Activated CD4-positive, alpha-beta T cell treated with anti-CD3 and anti-CD28 coated beads for 48 hours (primary cell): ENCODE data around the gene C19orf33.
"Not testable (repeated sequence)": the region's sequence is repeated elsewhere in the genome, so short reads cannot be mapped to it uniquely, and the experiment has no call there.

Source experiments
- DNase-seq: peaks from one replicate; pipeline ENCODE4 v3.0.0-alpha.2; 2020

Gene C19orf33

DNA sequence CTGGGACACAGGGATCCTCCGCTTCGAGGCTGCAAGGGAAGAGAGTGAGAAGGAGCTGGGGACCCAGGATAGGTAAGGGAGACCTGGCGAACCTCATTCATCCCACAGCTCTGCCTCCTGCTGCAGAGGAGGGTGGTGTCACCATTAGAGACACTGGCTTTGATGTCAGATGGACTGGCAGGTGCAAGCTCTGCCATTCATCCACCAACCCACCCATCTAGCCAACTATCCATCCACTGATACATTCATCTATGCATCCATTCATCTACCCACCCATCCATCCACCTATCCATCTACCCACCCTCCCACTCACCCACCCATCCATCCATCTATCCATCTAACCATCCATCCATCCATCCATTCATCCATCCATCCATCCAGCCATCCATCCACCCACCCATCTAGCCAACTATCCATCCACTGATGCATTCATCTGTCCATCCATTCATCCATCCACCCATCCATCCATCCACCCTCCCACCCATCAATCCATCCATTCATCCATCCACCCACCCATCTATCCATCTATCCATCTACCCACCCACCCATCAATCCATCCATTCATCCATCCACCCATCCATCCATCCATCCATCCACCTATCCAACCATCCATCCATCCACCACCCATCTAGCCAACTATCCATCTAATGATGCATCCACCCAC is 5.7 kb downstream of the C19orf33 start:
- DNase-seq: no peak

DNA sequence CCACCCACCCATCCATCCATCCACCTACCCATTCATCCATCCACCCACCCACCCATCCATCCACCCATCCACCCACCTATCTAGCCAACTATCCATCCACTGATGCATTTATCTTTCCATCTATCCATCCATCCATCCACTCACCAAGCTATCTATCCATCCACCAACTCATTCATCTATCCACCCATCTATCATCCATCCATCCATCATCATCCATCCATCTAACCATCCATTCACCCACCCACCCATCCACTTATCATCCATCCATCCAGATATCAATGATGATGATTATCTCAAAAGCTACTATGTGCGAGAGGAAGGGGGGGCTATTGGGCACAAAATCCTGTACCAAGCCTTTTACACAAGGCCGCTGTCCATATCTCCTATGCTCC is 6.2 kb downstream of the C19orf33 start:
- no peak for DNase-seq

GRCh38 chr19:38310986-38311385 is 6.9 kb downstream of the C19orf33 start:
- DNase-seq: no peak

DNA sequence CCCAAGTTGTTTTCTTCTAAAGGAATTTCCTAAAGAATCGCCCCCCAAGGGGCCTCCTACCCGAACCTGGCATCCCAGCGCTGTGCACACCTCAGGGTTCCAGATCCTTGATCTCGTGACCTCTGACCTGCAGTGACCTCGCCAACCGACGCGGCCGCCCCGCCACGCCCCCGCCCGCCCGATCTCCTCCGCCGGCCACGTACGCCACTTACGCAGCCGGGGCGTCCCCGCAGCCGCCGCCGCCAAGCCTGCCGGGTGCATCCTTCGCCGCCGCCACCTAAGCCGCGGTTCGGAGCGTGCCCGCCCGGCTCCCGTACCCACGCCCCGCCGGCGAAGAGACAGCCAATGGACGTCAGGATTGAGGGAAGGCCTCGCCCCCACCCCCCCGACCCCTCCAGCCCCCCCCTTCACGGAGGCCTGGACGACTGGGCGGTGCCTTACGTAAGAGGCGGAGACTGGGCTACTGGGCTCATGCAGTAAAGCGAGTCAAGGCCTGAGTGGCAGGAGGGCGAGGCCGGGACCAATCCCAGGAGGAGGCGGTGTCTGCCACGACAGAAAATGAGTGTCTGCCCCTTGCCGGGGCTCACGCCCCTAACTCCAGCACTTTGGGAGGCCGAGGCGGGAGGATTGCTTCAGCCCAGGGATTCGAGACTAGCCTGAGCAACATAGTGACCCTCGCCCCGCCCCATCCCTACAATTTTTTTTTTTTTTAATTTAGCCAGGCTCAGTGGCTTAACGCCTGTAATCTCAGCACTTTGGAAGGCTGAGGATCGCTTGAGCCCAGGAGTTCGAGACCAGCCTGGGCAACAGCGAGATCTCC is 11.8 kb downstream of the C19orf33 start, which contains the start of gene YIF1B:
TSS of gene YIF1B (minus strand) at position 291 of the 820 bp plus-strand sequence. CDS start at position 261, 30 bp downstream.
- DNase-seq: peak; percentile 97

DNA sequence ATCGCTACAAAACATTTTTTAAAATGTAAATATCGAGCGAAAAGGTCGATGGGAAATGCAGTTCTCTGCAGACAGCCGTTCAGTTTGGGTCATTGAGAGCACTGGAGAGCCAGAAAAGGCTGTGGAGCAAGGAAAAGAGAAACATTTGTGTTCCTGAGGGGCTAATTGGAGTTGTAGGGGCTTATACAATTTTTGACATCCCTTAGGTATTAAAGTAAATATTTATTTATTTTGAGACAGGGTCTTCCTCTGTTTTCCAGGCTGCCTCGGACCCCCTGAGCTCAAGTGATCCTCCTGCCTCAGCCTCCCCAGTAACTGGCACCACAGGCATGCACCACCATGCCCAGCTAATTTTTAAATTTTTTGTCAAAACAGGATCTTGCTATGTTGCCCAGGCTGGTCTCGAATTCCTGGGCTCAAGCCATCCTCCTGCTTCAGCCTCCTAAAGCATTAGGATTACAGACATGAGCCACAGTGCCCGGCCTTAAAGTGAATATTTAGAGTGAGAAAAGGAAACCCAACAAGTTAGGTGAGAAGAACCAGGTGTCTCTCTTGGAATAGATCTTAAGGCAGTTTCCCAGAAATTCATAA is 12.5 kb downstream of the C19orf33 start:
- no peak for DNase-seq

- DNase-seq: peak; percentile 25
Observed at GRCh38 chr19:38317104-38317612, 13.1 kb downstream of the C19orf33 start.

- DNase-seq: no peak
Observed at GRCh38 chr19:38318660-38319059, 14.6 kb downstream of the C19orf33 start.

- peak; percentile 56 for DNase-seq
Observed at GRCh38 chr19:38319421-38320258, 15.6 kb downstream of the C19orf33 start, which contains the start of gene KCNK6. Gene KCNK6 (plus strand): TSS chr19:38319845. CDS start chr19:38319951, 106 bp downstream.

DNA sequence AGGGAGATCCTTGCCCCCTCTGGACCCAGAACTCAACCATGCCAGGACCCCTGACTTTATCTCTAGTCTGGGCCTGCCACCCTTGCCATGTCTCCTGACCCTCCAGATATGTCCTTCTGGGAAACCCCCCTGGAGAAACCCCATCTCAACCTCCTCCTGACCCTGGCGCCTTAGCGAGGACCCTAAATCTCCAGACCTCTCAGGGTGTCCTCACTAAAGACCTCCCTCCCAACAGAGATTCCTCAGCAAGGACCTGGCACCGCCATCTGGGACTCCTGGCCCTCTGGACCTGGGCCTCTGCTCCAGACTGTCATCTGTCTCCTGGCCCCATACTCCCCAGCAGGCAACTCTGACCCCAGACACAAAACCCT is 16.9 kb downstream of the C19orf33 start:
- DNase-seq: no peak

- DNase-seq: no peak
Observed at GRCh38 chr19:38321646-38322196, 17.7 kb downstream of the C19orf33 start.

- DNase-seq: no peak
Observed at GRCh38 chr19:38323291-38323690, 19.2 kb downstream of the C19orf33 start.

- no peak for DNase-seq
Observed at GRCh38 chr19:38324431-38324830, 20.4 kb downstream of the C19orf33 start.

- no peak for DNase-seq
Observed at GRCh38 chr19:38326591-38326990, 22.5 kb downstream of the C19orf33 start.

GRCh38 chr19:38329651-38330050 is 25.6 kb downstream of the C19orf33 start:
- DNase-seq: no peak

GRCh38 chr19:38331728-38332127 is 27.7 kb downstream of the C19orf33 start:
- DNase-seq: no peak

DNA sequence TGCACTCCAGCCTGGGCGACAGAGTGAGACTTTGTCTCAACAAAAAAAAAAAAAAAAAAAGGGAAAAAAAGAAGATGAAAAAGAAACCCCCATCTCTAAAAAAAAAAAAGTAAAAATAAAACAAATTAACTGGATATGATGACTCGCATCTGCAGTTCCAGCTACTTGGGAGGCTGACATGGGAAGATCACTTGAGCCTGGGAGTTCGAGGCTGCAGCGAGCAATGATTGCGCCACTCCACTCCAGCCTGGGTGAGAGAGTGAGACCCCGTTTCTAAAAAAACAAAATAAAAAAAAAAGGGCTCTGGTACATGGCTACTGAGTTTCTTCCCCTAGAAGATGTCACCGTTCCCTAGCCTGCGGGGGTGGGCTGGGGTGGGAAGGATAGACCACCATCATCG is 29.2 kb downstream of the C19orf33 start:
- DNase-seq: no peak

- peak; percentile 98 for DNase-seq
Observed at GRCh38 chr19:38335949-38336637, 32.0 kb downstream of the C19orf33 start.

DNA sequence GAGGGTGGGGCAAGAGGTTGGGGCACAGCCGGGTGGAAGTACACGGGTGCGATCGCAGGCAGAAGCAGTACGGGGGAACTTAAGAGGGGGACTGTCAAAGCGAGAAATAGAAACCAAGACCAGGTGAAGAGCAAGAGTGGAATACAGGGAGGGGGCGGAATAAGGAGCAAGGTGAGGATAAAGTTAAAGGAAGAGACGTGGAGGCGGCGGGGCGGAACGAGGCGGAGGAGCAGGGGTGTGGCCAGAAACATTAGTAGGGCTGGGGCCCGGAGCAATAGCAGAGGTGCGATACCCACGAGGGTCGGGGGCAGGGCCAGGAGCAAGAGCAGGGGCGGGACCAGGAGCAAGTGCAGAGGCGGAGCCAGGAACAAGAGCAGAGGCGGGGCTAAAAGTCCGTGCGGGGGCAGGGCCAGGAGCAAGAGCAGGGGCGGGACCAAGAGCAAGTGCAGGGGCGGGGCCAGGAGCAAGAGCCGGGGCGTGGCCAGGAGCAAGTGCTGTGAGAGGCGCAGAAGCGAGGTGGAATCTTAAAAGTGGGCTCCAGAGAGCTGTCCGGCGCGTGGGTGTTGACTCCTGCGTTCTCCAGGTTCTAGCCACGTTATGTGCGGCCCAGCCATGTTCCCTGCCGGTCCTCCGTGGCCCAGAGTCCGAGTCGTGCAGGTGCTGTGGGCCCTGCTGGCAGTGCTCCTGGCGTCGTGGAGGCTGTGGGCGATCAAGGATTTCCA is 32.7 kb downstream of the C19orf33 start:
- DNase-seq: peak; percentile 98

- DNase-seq: no peak
Observed at GRCh38 chr19:38337360-38337653, 33.3 kb downstream of the C19orf33 start.

DNA sequence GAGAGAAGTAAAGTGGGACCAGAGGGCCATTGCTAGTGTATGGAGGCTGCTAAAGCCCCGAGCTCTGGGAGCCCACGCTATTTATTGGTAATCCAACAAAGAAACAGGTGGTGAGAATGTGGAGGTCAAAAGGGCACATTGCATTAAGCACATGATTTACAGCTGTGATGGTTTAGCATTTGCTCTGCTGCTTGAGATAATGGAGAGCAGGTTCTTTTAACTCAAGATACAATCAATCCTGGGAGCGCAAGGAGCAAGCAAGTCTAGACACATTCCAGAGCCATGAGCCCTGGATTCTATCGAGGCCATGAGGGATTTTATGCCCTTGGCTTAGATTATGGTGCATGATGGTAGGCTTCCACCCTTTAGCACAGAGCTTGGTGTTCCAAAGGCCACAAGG is 35.0 kb downstream of the C19orf33 start:
- not testable (repeated sequence) for DNase-seq

GRCh38 chr19:38340927-38341326 is 36.9 kb downstream of the C19orf33 start:
- no peak for DNase-seq
